H9 (cell line): ENCODE measurements around the gene ZRANB3. TPM values are rescaled to one million over a fixed set of nuclear protein-coding genes. Genes with fewer than 3 reads are reported as not detected.

Source experiments
- DNase-seq: peaks from one replicate; pipeline ENCODE4 v3.0.0-alpha.2; 2017
- H2AFZ ChIP-seq: one replicate; pipeline ENCODE4 v1.6.1; 2013; ENCODE audit warnings: mild to moderate bottlenecking, low read length, control low read depth, moderate library complexity
- H2AK5ac ChIP-seq: 2 replicates; pipeline ENCODE4 v1.6.1; 2013; ENCODE audit warnings: low read length, control low read depth, mixed read lengths; ENCODE audit not compliant: insufficient read length
- H2BK120ac ChIP-seq: one replicate; pipeline ENCODE4 v1.6.1; 2013; ENCODE audit warnings: low read depth, mild to moderate bottlenecking, low read length, control low read depth, inconsistent platforms; ENCODE audit not compliant: poor library complexity, severe bottlenecking
- H2BK12ac ChIP-seq: 2 replicates; pipeline ENCODE4 v1.6.1; 2013; ENCODE audit warnings: low read length, control low read depth, mixed read lengths, low read depth; ENCODE audit not compliant: insufficient read length
- H2BK15ac ChIP-seq: 2 replicates; pipeline ENCODE4 v1.6.1; 2013; ENCODE audit warnings: low read depth, low read length, control low read depth
- H2BK20ac ChIP-seq: one replicate; pipeline ENCODE4 v1.6.1; 2013; ENCODE audit warnings: low read depth, mild to moderate bottlenecking, low read length, control low read depth, inconsistent platforms; ENCODE audit not compliant: poor library complexity, severe bottlenecking
- H2BK5ac ChIP-seq: 2 replicates; pipeline ENCODE4 v1.6.1; 2013; ENCODE audit warnings: low read length, control low read depth, mixed read lengths; ENCODE audit not compliant: insufficient read length
- H3K14ac ChIP-seq: 2 replicates; pipeline ENCODE4 v1.6.1; 2013; ENCODE audit warnings: low read length, control low read depth; ENCODE audit not compliant: insufficient read depth
- H3K18ac ChIP-seq: 2 replicates; pipeline ENCODE4 v1.6.1; 2013; ENCODE audit warnings: low read depth, mild to moderate bottlenecking, mixed read lengths, low read length, control low read depth; ENCODE audit not compliant: insufficient read length
- H3K23ac ChIP-seq: 2 replicates; pipeline ENCODE4 v1.6.1; 2013; ENCODE audit warnings: low read length, control low read depth, mixed read lengths, low read depth; ENCODE audit not compliant: insufficient read length
- H3K23me2 ChIP-seq: 2 replicates; pipeline ENCODE4 v1.6.1; 2013; ENCODE audit warnings: low read depth, mild to moderate bottlenecking, mixed read lengths, low read length, control low read depth; ENCODE audit not compliant: insufficient read length, poor library complexity, severe bottlenecking
- H3K27ac ChIP-seq: 2 replicates; pipeline ENCODE4 v1.5.1; 2013; ENCODE audit warnings: low read length, control low read depth, mixed read lengths, low read depth; ENCODE audit not compliant: insufficient read length
- H3K27me3 ChIP-seq: 2 replicates; pipeline ENCODE4 v1.6.1; 2013; ENCODE audit warnings: low read length, control low read depth, inconsistent platforms; ENCODE audit not compliant: insufficient read depth
- H3K4ac ChIP-seq: 2 replicates; pipeline ENCODE4 v1.6.1; 2013; ENCODE audit warnings: low read depth, mild to moderate bottlenecking, control low read depth, inconsistent platforms, low read length, moderate library complexity
- H3K4me1 ChIP-seq: 2 replicates; pipeline ENCODE4 v1.6.1; 2013; ENCODE audit warnings: low read length, control low read depth, inconsistent platforms; ENCODE audit not compliant: insufficient read depth
- H3K4me2 ChIP-seq: 2 replicates; pipeline ENCODE4 v1.6.1; 2013; ENCODE audit warnings: low read length, control low read depth, mixed read lengths; ENCODE audit not compliant: insufficient read length, insufficient read depth
- H3K56ac ChIP-seq: 2 replicates; pipeline ENCODE4 v1.6.1; 2013; ENCODE audit warnings: low read depth, mild to moderate bottlenecking, mixed read lengths, low read length, control low read depth; ENCODE audit not compliant: insufficient read length
- H3K79me1 ChIP-seq: 2 replicates; pipeline ENCODE4 v1.6.1; 2013; ENCODE audit warnings: low read depth, mild to moderate bottlenecking, moderate library complexity, low read length, control low read depth, inconsistent platforms; ENCODE audit not compliant: insufficient read depth, poor library complexity, severe bottlenecking
- H3K79me2 ChIP-seq: 2 replicates; pipeline ENCODE4 v1.6.1; 2013; ENCODE audit warnings: low read length, control low read depth, inconsistent platforms; ENCODE audit not compliant: insufficient read depth
- H3K9ac ChIP-seq: 2 replicates; pipeline ENCODE4 v1.6.1; 2013; ENCODE audit warnings: low read length, control low read depth, mixed read lengths; ENCODE audit not compliant: insufficient read length; ENCODE audit errors: extremely low read depth
- H3K9me3 ChIP-seq: one replicate; pipeline ENCODE4 v1.6.1; 2013; ENCODE audit warnings: low read depth, low read length, inconsistent platforms; ENCODE audit not compliant: control insufficient read depth
- H3T11ph ChIP-seq: one replicate; pipeline ENCODE4 v1.6.1; 2013; ENCODE audit warnings: mild to moderate bottlenecking, low read length, control low read depth, inconsistent platforms
- H4K20me1 ChIP-seq: one replicate; pipeline ENCODE4 v1.6.1; 2013; ENCODE audit not compliant: control insufficient read depth, insufficient read length, insufficient read depth
- H4K5ac ChIP-seq: 2 replicates; pipeline ENCODE4 v1.6.1; 2013; ENCODE audit warnings: low read depth, mild to moderate bottlenecking, mixed read lengths, low read length, control low read depth; ENCODE audit not compliant: insufficient read length
- H4K8ac ChIP-seq: replicated peaks from 2 replicates; pipeline ENCODE4 v1.6.1; 2013; ENCODE audit warnings: low read length, control low read depth, mixed read lengths, low read depth; ENCODE audit not compliant: insufficient read length
- H4K91ac ChIP-seq: 2 replicates; pipeline ENCODE4 v1.6.1; 2013; ENCODE audit warnings: low read depth, mild to moderate bottlenecking, moderate library complexity, mixed read lengths, low read length, control low read depth; ENCODE audit not compliant: insufficient read length
- H3K27ac Mint-ChIP-seq, 3 experiments: 2 replicates in 2 of 3; 3 replicates in 1 of 3; pipeline ENCODE4 v1.8.0; 2020 to 2021; ENCODE audit warnings: mixed read lengths in 3 of 3, mild to moderate bottlenecking in 1 of 3, moderate library complexity in 1 of 3
- H3K27me3 Mint-ChIP-seq: 2 replicates; pipeline ENCODE4 v1.8.0; 2021; ENCODE audit warnings: low read depth, mild to moderate bottlenecking, moderate library complexity, mixed read lengths
- H3K36me3 Mint-ChIP-seq, 3 experiments: 2 replicates in 2 of 3; 3 replicates in 1 of 3; pipeline ENCODE4 v1.8.0; 2020 to 2021; ENCODE audit warnings: low read depth in 3 of 3, mixed read lengths in 3 of 3; ENCODE audit not compliant: insufficient read depth in 1 of 3
- H3K4me1 Mint-ChIP-seq, 2 experiments: 2 replicates each; pipeline ENCODE4 v1.8.0; 2020; ENCODE audit warnings: mixed read lengths in 2 of 2
- H3K4me3 Mint-ChIP-seq, 2 experiments: 2 replicates in 1 of 2; 3 replicates in 1 of 2; pipeline ENCODE4 v1.8.0; 2020 to 2021; ENCODE audit warnings: mild to moderate bottlenecking in 2 of 2, mixed read lengths in 2 of 2, moderate library complexity in 1 of 2
- H3K9me3 Mint-ChIP-seq, 2 experiments: 2 replicates in 1 of 2; 3 replicates in 1 of 2; pipeline ENCODE4 v1.8.0; 2020; ENCODE audit warnings: mild to moderate bottlenecking in 2 of 2, mixed read lengths in 2 of 2, moderate library complexity in 1 of 2
- WGBS: extraction: QIAGEN DNeasy Blood & Tissue Kit; methylation state at CpG from one replicate; pipeline ENCODE4 v1.1.7; 2013; ENCODE audit warnings: missing lambda C conversion rate, low lambda C conversion rate, mixed read lengths; ENCODE audit not compliant: insufficient read length; ENCODE audit errors: extremely low coverage; 5-methylcytosine and 5-hydroxymethylcytosine counted together
- total RNA-seq: library from RNA; stranded (reverse); gene quantifications from 2 replicates; pipeline ENCODE4 v1.2.1, GENCODE V29; 2021
- TF ChIP-seq, protein P1 (sequence below): fragments of 200-600 bp; sonication (generic); conservative IDR thresholded peaks from 3 replicates; pipeline ENCODE4 v1.8.0; 2021; ENCODE audit warnings: antibody characterized with exemption, mild to moderate bottlenecking

The ZRANB3 gene
- total RNA-seq, 1 experiment from 2014 or later = 16.7 TPM

DNA sequence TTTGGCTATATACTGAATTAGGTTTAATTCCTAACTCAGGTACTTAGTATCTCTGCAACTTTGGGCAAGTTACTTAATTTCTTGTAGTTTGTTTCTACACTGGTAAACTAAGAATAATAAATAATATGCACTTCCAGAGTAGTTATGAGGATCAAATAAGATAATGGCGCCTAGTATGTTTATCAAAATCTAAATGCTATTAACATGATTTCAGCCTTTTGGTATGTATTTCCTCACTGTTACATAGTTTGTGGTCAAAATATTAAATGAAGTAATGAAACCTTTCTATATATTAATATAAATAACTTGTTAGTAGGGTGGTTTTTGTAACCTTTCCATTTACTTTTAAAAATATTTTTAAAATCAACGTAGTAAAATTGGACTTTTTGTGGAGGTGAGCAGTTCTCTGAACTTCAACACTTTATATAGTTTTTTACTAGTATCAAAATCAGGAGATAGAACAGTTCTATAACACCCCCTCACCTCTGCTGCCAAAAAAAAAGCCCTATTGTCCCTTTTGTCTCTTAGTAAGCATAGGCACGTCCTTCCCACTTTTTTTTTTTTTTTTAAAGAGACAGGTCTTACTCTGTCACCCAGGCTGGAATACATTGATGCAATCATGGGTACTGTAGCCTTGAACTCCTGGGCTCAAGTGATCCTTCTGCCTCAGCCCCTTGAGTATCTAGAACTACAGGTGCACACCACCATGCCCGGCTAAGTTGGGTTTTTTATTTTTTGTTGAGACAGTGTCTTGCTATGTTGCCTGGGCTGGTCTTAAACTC lies 434.2 kb downstream of the ZRANB3 start:
- no peak overlapping the region for H4K91ac ChIP-seq
- no CpG with 5 or more reads among the region's 4 CpGs for WGBS
- no peaks in the 10 kb centered on the region for H3K4me1 ChIP-seq
- no peak overlapping the region for H3K4me2 ChIP-seq
- no peak overlapping the region for H3K14ac ChIP-seq
- no peak overlapping the region for H2BK120ac ChIP-seq
- no peaks in the 10 kb centered on the region for H4K20me1 ChIP-seq
- no peak overlapping the region for H3K9ac ChIP-seq
- no peak overlapping the region for H2BK12ac ChIP-seq
- no peak overlapping the region for H3T11ph ChIP-seq
- no peaks in the 10 kb centered on the region for H3K79me1 ChIP-seq
- H3K27me3 ChIP-seq = no peaks in the 10 kb centered on the region
- H3K23ac ChIP-seq = no peak overlapping the region
- H3K27me3 Mint-ChIP-seq = no peaks in the 10 kb centered on the region
- no peak overlapping the region for H3K18ac ChIP-seq
- no peak overlapping the region for H3K56ac ChIP-seq
- no peak overlapping the region for H4K8ac ChIP-seq
- no peaks in the 10 kb centered on the region for H3K23me2 ChIP-seq
- H3K27ac Mint-ChIP-seq = no peak overlapping the region
- H3K9me3 ChIP-seq = no peaks in the 10 kb centered on the region
- peaks cover 5 to 11% (median 9%) of the 10 kb centered on the region in 3 experiments; a peak in 6 of 7 replicates for H3K36me3 Mint-ChIP-seq
- H2AFZ ChIP-seq = no peak overlapping the region
- H3K4me1 Mint-ChIP-seq = no peaks in the 10 kb centered on the region
- no peaks in the 10 kb centered on the region for H3K79me2 ChIP-seq
- H3K27ac ChIP-seq = no peak overlapping the region
- H3K9me3 Mint-ChIP-seq = peaks cover 0 to under 1% of the 10 kb centered on the region in 2 experiments; a peak in 1 of 5 replicates
- no peak for DNase-seq
- H2BK15ac ChIP-seq = no peak overlapping the region
- TF ChIP-seq, protein P1, sequence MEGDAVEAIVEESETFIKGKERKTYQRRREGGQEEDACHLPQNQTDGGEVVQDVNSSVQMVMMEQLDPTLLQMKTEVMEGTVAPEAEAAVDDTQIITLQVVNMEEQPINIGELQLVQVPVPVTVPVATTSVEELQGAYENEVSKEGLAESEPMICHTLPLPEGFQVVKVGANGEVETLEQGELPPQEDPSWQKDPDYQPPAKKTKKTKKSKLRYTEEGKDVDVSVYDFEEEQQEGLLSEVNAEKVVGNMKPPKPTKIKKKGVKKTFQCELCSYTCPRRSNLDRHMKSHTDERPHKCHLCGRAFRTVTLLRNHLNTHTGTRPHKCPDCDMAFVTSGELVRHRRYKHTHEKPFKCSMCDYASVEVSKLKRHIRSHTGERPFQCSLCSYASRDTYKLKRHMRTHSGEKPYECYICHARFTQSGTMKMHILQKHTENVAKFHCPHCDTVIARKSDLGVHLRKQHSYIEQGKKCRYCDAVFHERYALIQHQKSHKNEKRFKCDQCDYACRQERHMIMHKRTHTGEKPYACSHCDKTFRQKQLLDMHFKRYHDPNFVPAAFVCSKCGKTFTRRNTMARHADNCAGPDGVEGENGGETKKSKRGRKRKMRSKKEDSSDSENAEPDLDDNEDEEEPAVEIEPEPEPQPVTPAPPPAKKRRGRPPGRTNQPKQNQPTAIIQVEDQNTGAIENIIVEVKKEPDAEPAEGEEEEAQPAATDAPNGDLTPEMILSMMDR = no peak
- H2BK20ac ChIP-seq = no peak overlapping the region
- H4K5ac ChIP-seq = no peak overlapping the region
- H3K4me3 Mint-ChIP-seq = no peak overlapping the region
- H2BK5ac ChIP-seq = no peak overlapping the region
- H2AK5ac ChIP-seq = no peak overlapping the region
- no peak overlapping the region for H3K4ac ChIP-seq
